Activated CD4-positive, alpha-beta T cell treated with anti-CD3 and anti-CD28 coated beads, Interleukin-2, amount 50 U/mL, for 48 hours (primary cell): Measurements from ENCODE around the gene MT2A.
"Not testable (repeated sequence)": the region's sequence is repeated elsewhere in the genome, so short reads cannot be mapped to it uniquely, and the experiment has no call there.

Experiments
- DNase-seq, 2 experiments: peaks; one replicate each; pipeline ENCODE4 v3.0.0-alpha.2; 2020

The MT2A gene

GRCh38 chr16:56623184-56623583 lies 14.8 kb downstream of the MT2A start:
- not testable (repeated sequence) for DNase-seq

GRCh38 chr16:56623637-56624036 lies 15.3 kb downstream of the MT2A start:
- no peak for DNase-seq

DNA sequence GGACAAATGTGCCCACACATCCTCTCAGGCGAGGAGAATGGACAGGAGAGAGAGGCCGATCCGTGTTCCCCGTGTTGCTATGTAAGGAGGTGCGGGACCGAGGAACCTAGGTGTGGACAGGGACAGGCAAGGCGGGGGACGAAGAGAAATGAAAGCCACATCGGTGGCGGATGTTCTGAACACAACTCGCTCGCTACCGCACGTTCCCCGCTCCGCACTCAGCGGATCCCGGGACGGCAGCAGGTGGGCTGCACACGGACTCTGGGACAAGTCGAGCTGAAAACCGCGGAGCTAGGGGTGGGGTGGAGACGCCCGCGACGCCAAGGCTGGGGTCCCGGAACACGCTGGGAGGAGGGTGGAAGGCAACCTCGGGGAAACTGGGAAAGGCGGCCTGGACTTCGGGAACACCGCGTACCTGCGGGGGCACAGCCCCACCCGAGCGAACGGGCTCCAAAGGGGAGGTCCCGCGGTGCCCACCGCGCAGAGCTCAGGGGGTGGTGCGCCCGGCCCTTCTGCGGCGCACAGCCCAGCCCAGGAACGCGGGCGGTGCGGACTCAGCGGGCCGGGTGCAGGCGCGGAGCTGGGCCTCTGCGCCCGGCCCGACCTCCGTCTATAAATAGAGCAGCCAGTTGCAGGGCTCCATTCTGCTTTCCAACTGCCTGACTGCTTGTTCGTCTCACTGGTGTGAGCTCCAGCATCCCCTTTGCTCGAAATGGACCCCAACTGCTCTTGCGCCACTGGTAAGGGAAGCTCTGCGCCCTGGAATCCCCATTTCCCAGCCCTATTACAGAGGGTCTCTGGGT lies 17.0 kb downstream of the MT2A start, which contains the start of gene MT1E:
TSS of gene MT1E (plus strand) at position 642 of the 803 bp plus-strand sequence. CDS start at position 713, 71 bp downstream.
- peak; percentile 53 to 58 for DNase-seq

- DNase-seq: no peak
Measured at GRCh38 chr16:56625943-56626654, 17.7 kb downstream of the MT2A start.

DNA sequence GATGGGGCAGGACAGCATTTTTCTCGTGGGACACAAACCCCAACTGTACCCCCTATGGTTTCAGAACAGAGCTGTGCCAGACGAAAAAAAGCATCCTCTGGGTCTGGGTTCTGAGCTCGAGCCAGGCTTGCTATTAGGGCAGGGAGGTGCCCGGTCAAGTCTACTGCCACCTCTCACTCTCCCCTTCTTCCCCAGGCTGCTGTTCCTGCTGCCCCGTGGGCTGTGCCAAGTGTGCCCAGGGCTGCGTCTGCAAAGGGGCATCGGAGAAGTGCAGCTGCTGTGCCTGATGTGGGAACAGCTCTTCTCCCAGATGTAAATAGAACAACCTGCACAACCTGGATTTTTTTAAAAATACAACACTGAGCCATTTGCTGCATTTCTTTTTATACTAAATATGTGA lies 18.3 kb downstream of the MT2A start:
- DNase-seq: no peak

DNA sequence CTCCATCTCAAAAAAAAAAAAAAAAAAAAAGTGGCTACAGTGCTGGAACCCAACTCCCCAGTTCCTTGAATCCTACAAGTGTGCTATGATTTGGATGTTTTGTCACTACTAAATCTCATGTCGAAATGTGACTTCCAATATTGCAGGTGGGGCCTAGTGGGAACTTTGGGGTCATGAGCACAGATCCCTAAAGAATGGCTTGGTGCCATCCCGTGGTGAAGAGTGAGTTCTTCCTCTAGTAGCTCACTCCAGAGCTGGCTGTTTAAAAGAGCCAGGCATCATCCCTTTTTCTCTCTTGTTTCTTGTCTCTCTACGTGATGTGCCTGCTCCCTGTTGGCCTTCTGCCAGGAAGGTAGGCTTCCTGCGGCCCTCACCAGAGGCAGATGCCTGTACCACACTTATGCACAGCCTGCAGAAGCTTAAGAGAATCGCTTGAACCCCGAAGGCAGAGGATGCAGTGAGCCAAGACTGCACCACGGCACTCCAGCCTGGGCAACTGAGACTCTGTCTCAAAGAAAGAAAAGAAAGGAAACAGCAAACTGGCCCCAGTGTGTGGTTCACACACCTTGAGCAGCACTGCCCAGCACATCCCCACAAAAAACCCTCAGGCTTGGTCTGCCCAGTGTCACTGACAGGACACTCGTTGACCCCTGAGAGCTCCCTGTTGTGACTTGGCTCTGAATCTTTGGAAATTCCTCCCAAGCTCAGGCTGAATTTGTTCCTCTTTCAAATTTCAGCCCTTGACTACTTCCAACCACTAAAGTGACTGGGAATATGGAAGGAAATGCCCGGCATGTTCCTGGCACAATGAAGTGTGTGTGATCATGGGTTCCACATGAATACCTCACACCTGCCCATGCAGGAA lies 20.3 kb downstream of the MT2A start:
- no peak for DNase-seq

GRCh38 chr16:56629531-56629930 lies 21.1 kb downstream of the MT2A start:
- no peak for DNase-seq

DNA sequence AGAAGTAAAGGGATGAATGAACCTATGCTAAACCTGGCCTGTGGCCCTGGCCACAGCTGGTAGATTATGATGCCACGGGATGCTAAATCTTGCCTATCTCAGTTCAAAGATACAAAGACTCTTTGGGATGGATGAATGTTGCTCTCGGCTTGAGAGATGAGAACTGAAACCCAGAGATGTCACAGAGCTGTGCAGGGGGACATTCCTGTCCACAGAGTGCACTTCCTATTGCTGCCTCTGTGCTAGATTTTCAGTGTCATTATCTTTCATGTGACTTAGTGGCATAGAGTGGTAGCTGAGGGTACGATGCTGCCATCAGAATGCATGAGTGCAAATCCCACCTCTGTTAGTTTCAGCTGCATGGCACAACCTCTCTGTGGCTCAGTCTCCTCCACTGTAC lies 21.8 kb downstream of the MT2A start:
- DNase-seq: no peak

GRCh38 chr16:56631197-56631596 lies 22.8 kb downstream of the MT2A start:
- no peak for DNase-seq

DNA sequence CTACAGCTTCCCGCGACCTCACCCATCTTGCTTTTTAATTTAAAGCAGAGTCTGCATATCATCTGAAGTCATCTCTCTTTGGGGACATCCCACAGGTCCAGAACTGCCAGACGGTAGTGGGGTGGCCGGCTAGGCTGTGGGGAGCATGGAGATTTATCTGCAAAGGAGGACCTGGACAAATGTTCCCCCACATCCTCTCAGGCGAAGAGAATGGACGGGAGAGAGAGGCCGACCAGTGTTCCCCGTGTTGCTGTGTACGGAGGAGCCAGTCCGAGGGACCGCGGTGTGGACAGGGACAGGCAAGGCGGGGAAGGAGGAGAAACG lies 23.4 kb downstream of the MT2A start:
- DNase-seq: no peak

DNA sequence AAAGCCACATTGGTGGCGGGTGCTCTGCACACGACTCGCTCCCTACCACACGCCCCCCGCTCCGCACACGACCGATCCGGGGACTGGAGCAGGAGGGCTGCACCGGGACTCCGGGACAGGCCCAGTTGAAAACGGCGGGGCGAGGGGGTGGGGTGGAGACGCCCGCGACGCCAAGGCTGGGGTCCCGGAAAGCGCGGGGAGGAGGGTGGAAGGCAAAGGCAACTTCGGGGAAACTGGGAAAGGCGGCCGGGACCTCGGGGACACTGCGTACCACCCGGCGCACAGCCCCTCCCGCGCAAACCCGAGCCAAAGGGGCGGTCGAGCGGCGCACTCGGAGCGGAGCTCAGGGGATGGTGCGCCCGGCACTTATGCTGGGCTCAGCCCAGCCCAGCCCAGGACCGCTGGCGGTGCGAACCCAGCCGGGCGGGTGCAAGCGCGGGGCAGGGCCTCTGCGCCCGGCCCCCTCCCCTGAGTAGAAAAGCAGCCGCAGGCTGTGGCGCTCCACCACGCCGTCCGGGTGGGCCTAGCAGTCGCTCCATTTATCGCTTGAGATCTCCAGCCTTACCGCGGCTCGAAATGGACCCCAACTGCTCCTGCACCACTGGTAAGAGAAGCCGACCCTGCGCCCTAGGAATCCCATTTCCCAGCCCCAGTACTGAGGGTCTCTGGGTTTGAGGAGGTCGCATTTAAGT lies 23.9 kb downstream of the MT2A start, which contains the start of gene MT1M:
TSS of gene MT1M (plus strand) at position 504 of the 692 bp plus-strand sequence. CDS start at position 577, 73 bp downstream.
- no peak for DNase-seq

DNA sequence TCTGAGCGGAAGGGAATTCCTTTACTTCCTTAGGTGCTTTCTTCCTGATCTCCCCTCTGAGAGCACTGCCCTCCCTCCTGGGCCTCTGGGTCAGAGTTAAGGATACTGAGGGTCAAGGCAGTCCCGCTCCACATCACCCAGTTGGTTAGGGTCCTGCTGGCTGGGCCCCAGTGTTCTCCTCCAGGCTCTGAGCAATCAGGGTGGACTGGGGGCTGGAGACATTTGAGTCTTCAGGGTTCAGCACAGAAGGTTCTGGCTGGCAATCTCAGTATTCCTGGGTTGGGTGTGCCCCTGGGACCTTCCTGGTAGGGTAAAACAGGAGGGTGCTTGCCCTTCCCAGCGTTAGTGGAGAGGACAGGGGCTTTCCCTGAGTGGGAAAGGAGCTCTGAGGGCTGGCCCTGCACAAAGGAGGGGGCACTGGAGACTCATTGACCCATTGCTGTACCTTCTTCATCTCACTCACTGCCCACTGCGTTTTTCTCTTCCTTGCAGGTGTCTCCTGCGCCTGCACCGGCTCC lies 24.5 kb downstream of the MT2A start:
- DNase-seq: no peak

- no peak for DNase-seq
Measured at GRCh38 chr16:56633535-56633934, 25.2 kb downstream of the MT2A start.

DNA sequence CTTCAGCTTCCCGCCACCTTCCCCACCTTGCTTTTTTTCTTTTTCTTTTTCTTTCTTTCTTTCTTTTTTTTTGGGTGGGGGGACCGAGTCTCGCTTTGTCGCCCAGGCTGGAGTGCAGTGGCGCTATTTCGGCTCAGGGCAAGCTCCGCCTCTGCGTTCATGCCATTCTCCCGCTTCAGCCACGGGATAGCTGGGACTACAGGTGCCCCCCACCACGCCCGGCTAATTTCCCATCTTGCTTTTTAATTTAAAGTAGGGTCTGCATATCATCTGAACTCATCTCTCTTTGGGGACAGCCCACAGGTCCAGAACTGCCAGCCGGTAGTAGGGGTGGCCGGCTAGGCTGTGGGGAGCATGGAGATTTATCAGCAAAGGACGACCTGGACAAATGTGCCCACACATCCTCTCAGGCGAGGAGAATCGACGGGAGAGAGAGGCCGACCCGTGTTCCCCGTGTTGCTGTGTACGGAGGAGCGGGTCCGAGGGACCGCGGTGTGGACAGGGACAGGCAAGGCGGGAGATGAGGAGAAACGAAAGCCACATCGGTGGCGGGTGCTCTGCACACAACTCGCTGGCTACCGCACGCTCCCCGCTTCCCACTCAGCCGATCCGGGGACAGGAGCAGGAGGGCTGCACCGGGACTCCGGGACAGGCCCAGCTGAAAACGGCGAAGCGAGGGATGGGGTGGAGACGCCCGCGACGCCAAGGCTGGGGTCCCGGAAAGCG lies 26.5 kb downstream of the MT2A start:
- no peak for DNase-seq

GRCh38 chr16:56635441-56635967 lies 27.1 kb downstream of the MT2A start:
- no peak for DNase-seq

GRCh38 chr16:56636616-56637413 lies 28.4 kb downstream of the MT2A start:
- no peak for DNase-seq

DNA sequence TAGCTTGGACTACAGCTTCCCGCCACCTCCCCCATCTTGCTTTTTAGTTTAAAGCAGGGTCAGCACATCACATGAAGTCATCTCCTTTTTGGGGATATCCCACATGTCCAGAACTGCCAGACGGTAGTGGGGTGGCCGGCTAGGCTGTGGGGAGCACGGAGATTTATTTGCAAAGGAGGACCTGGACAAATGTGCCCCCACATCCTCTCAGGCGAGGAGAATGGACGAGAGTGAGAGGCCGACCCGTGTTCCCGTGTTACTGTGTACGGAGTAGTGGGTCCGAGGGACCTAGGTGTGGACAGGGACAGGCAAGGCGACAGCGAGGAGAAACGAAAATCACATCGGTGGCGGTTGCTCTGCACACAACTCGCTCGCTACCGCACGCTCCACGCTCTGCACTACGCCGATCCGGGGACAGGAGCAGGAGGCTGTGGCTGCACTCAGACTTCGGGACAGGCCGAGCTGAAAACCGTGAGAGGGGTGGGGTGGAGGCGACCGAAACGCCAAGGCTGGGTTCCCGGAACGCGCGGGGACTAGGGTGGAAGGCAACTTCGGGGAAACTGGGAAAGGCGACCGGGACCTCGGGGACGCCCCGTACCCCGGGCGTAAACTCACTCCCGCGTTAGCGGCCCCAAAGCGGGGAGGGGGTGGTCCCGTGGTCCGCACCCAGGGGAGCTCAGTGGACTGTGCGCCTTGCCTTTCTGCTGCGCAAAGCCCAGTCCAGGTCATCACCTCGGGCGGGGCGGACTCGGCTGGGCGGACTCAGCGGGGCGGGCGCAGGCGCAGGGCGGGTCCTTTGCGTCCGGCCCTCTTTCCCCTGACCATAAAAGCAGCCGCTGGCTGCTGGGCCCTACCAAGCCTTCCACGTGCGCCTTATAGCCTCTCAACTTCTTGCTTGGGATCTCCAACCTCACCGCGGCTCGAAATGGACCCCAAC lies 29.7 kb downstream of the MT2A start, which contains the start of gene MT1A:
TSS of gene MT1A (plus strand) at position 853 of the 937 bp plus-strand sequence. CDS start at position 926, 73 bp downstream.
- peak; percentile 29 to 40 for DNase-seq

- no peak for DNase-seq
Measured at GRCh38 chr16:56639045-56639444, 30.7 kb downstream of the MT2A start.

DNA sequence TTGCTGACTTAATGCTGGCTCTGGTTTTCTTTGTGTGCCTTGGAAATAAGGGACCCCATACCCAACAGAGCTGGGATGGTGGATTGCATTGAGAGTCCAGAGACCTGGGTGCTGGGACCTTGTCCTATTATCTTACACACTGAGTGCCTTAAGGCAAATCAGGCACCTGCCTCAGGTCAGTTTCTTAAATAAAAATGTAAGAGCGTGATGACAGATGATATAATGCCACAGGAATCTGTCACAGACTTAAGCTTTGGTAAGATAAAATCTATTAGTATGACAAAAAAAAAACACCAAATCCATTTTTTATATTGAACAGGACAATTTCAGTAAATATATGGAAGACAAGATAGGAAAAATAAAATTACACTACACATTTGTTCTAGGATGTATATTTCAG lies 31.7 kb downstream of the MT2A start:
- DNase-seq: no peak
